A673 (cell line): Measurements from ENCODE around the gene ATG9A. TPM values are rescaled to one million over a fixed set of nuclear protein-coding genes. Genes with fewer than 3 reads are reported as not detected.

Experiments used
- BruUV-seq: library from RNA; stranded (reverse); fragments of 400-500 nt; replicated peaks from 2 replicates; lab custom pipeline; 2021; lab: Mats Ljungman, UMichigan
- CTCF ChIA-PET: fragments of 300-600 bp; sonication (Branson Sonifier 250); formaldehyde crosslinking; loops from one replicate; lab custom pipeline; 2022; ENCODE audit warnings: antibody characterized with exemption; lab: Charles Lee
- POLR2A ChIA-PET: fragments of 300-600 bp; sonication (Branson Sonifier 250); formaldehyde crosslinking; loops from one replicate; lab custom pipeline; 2022; ENCODE audit warnings: antibody characterized with exemption; ENCODE audit not compliant: low non-redundant PET; lab: Charles Lee
- DNase-seq: peaks from one replicate; pipeline ENCODE4 v3.0.0-alpha.2; 2015; ENCODE audit warnings: low spot score
- H3K27ac ChIP-seq: fragments of 200-600 bp; sonication (generic); 2 replicates; pipeline ENCODE4 v1.5.1; 2016; ENCODE audit warnings: mixed run types, low read depth, mild to moderate bottlenecking, mixed read lengths, antibody characterized with exemption, low read length; ENCODE audit not compliant: poor library complexity, severe bottlenecking
- H3K27me3 ChIP-seq: fragments of 200-600 bp; sonication (generic); replicated peaks from 2 replicates; pipeline ENCODE4 v1.6.1; 2017; ENCODE audit warnings: mixed run types, low read depth, mild to moderate bottlenecking, mixed read lengths, antibody characterized with exemption, low read length; ENCODE audit not compliant: insufficient read depth, poor library complexity
- H3K36me3 ChIP-seq: fragments of 200-600 bp; sonication (generic); 2 replicates; pipeline ENCODE4 v1.6.1; 2016; ENCODE audit warnings: mixed run types, mild to moderate bottlenecking, mixed read lengths, antibody characterized with exemption, low read length; ENCODE audit not compliant: insufficient read depth, poor library complexity, severe bottlenecking
- H3K4me1 ChIP-seq: fragments of 200-600 bp; sonication (generic); 2 replicates; pipeline ENCODE4 v1.6.1; 2017; ENCODE audit warnings: mixed run types, mild to moderate bottlenecking, mixed read lengths, antibody characterized with exemption, low read length; ENCODE audit not compliant: insufficient read depth, poor library complexity, severe bottlenecking
- H3K4me3 ChIP-seq: fragments of 200-600 bp; sonication (generic); 2 replicates; pipeline ENCODE4 v1.5.1; 2016; ENCODE audit warnings: low read depth, mixed run types, mild to moderate bottlenecking, mixed read lengths, low read length; ENCODE audit not compliant: poor library complexity, severe bottlenecking
- H3K9me3 ChIP-seq: fragments of 200-600 bp; sonication (generic); 2 replicates; pipeline ENCODE4 v1.6.1; 2016; ENCODE audit warnings: mixed run types, low read depth, mild to moderate bottlenecking, mixed read lengths, antibody characterized with exemption, low read length; ENCODE audit not compliant: poor library complexity, severe bottlenecking
- CTCF ChIP-seq: fragments of 300-800, 200-600 bp; sonication (generic); conservative IDR thresholded peaks from 2 replicates; pipeline ENCODE4 v1.5.1; 2017; ENCODE audit warnings: low read depth, mild to moderate bottlenecking, antibody characterized with exemption, low read length, moderate library complexity, mixed read lengths
- EZH2 ChIP-seq: fragments of 200-600 bp; sonication (generic); IDR thresholded peaks from 2 replicates; pipeline ENCODE4 v1.6.1; 2017; ENCODE audit warnings: borderline replicate concordance, low read depth, mild to moderate bottlenecking, mixed read lengths, antibody characterized with exemption, low read length; ENCODE audit not compliant: poor library complexity, severe bottlenecking
- intact Hi-C: fragments of 100-400 bp; cut with micrococcal nuclease; formaldehyde crosslinking; loops from one replicate; pipeline ENCODE4 v1.10.0; 2022; ENCODE audit not compliant: unreplicated experiment
- total RNA-seq: library from RNA; stranded (reverse); gene quantifications from 2 replicates; pipeline ENCODE4 v1.2.3, GENCODE V29; 2021

The ATG9A gene
- total RNA-seq, 1 experiment from 2014 or later = 50.0 TPM

DNA sequence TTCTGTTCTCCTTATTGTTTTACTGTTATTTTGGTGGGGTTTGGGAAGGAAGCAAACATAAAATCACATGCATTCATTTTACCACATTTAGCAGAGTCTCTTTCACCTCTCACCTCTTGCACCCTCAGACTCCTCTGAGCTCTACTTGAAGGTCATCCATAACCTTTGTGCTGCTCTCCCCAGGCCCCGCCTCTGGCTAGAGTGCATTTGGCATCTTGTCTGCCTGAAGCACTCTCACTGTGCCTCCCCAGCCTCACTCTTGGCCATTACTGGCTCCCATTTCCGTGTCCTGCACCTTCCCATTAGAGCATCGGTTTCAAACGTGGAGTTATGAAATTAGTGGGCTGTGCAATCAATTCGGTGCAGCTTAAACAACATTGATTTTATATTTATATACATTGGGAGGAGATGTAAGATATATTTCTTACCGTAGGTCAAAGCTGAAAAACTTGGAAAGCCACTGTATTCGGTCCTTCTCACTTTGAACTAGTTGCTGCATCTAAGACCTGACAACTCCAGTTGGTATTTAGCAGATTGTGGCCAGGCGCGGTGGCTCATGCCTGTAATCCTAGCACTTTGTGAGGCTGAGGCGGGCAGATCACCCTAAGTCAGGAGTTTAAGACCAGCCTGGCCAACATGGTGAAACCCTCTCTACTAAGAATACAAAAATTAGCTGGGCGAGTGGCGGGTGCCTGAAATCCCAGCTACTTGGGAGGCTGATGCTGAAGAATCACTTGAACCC is 29.8 kb downstream of the ATG9A start:
- Histone ChIP-seq H3K36me3 (no peaks in the 10 kb centered on the region), H3K9me3 (no peaks in the 10 kb centered on the region), H3K27me3 (no peaks in the 10 kb centered on the region), H3K27ac (no peak overlapping the region), H3K4me3 (no peak overlapping the region), H3K4me1 (no peaks in the 10 kb centered on the region)
- intact Hi-C loops = no loop called here
- POLR2A ChIA-PET = interaction anchor here (0.6 kb wide), 1 partner anchor 17 kb away, joined by 5 read pairs; no protein-coding TSS in a partner anchor
- CTCF ChIA-PET = interaction anchor here (0.6 kb wide), 1 partner anchor 63 kb away, joined by 3 read pairs; no protein-coding TSS in a partner anchor
- no peak for DNase-seq
- TF ChIP-seq EZH2 (no peak), CTCF (no peak)
- BruUV-seq = no TSS peak

GRCh38 chr2:219198974-219199373 is 30.5 kb downstream of the ATG9A start:
- Histone ChIP-seq H3K4me3 (no peak overlapping the region), H3K9me3 (no peaks in the 10 kb centered on the region), H3K4me1 (no peaks in the 10 kb centered on the region), H3K36me3 (no peaks in the 10 kb centered on the region), H3K27me3 (no peaks in the 10 kb centered on the region), H3K27ac (no peak overlapping the region)
- DNase-seq = no peak
- intact Hi-C loops = no loop called here
- CTCF ChIA-PET = no interaction called here
- TF ChIP-seq EZH2 (no peak), CTCF (no peak)
- BruUV-seq = no TSS peak
- POLR2A ChIA-PET = no interaction called here

DNA sequence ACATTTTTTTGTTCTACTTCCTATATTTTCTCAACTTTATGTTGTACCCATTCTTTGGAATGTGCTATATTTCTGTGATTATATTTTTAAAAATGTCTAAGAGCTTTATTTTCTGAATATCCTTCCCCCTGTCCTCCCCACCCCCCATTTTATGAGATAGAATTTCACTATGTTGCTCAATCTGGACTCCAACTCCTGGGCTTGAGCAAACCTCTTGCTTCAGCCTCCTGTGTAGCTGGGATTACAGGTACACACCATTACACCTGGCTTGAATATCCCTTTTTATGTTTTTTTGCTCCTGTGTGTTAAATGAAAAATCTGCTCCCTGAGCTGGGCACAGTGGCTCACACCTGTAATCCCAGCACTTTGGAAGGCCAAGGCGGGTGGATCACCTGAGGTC is 32.0 kb downstream of the ATG9A start:
- H3K9me3 ChIP-seq = no peaks in the 10 kb centered on the region
- no peak overlapping the region for H3K27ac ChIP-seq
- no peaks in the 10 kb centered on the region for H3K4me1 ChIP-seq
- intact Hi-C loops = no loop called here
- no peaks in the 10 kb centered on the region for H3K36me3 ChIP-seq
- no TSS peak for BruUV-seq
- no peak for TF ChIP-seq EZH2
- no peak for TF ChIP-seq CTCF
- DNase-seq = no peak
- H3K4me3 ChIP-seq = no peak overlapping the region
- no peaks in the 10 kb centered on the region for H3K27me3 ChIP-seq
- ChIA-PET POLR2A (no interaction called here), CTCF (no interaction called here)
